Body of pancreas (tissue), 4 donors: Measurements from ENCODE around the gene KIRREL3.

Experiments
- POLR2A ChIP-seq, 3 donors: fragments of 450-650 bp; IDR thresholded peaks; one replicate each; pipeline ENCODE4 v1.6.1; 2016; ENCODE audit warnings: antibody characterized with exemption in 3 of 3, mild to moderate bottlenecking in 2 of 3
- TF ChIP-seq, protein P1 (sequence below), 7 experiments: fragments of 450-650 bp in 4 of 7; fragments of 200-600 bp in 3 of 7; sonication (generic) in 3 of 7; IDR thresholded peaks; one replicate each; pipeline ENCODE4 v1.5.1; 2016 to 2019; ENCODE audit warnings: antibody characterized with exemption in 7 of 7

DNA sequence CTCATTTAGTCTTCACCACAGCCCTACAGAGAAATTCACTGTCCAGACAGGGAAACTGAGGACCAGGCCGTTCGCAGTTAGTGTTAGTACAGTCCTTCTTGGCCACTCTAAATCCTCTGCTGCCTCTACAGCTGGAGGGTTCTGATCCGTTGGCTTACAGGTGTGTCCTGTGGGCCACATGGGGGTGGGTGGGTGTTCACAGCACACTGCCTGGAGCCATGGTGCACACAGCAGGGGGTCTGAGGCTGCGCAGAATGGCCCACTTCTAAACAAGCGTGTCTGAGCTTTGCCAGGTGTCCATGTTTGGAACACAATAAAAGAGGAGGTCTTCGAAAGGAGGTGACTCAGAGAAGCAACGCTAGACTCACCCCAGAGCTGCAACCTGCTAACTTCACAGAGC, 396.1 kb downstream of the KIRREL3 start:
- TF ChIP-seq, protein P1, sequence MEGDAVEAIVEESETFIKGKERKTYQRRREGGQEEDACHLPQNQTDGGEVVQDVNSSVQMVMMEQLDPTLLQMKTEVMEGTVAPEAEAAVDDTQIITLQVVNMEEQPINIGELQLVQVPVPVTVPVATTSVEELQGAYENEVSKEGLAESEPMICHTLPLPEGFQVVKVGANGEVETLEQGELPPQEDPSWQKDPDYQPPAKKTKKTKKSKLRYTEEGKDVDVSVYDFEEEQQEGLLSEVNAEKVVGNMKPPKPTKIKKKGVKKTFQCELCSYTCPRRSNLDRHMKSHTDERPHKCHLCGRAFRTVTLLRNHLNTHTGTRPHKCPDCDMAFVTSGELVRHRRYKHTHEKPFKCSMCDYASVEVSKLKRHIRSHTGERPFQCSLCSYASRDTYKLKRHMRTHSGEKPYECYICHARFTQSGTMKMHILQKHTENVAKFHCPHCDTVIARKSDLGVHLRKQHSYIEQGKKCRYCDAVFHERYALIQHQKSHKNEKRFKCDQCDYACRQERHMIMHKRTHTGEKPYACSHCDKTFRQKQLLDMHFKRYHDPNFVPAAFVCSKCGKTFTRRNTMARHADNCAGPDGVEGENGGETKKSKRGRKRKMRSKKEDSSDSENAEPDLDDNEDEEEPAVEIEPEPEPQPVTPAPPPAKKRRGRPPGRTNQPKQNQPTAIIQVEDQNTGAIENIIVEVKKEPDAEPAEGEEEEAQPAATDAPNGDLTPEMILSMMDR (IDR thresholded peaks at IDR 0.05) = no peak
- TF ChIP-seq POLR2A (IDR thresholded peaks at IDR 0.05) = no peak
